ENCODE results near the gene CYP4X1.
"Not testable (repeated sequence)": the region's sequence is repeated elsewhere in the genome, so short reads cannot be mapped to it uniquely, and the experiment has no call there.

Gene CYP4X1, protein sequence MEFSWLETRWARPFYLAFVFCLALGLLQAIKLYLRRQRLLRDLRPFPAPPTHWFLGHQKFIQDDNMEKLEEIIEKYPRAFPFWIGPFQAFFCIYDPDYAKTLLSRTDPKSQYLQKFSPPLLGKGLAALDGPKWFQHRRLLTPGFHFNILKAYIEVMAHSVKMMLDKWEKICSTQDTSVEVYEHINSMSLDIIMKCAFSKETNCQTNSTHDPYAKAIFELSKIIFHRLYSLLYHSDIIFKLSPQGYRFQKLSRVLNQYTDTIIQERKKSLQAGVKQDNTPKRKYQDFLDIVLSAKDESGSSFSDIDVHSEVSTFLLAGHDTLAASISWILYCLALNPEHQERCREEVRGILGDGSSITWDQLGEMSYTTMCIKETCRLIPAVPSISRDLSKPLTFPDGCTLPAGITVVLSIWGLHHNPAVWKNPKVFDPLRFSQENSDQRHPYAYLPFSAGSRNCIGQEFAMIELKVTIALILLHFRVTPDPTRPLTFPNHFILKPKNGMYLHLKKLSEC

DNA sequence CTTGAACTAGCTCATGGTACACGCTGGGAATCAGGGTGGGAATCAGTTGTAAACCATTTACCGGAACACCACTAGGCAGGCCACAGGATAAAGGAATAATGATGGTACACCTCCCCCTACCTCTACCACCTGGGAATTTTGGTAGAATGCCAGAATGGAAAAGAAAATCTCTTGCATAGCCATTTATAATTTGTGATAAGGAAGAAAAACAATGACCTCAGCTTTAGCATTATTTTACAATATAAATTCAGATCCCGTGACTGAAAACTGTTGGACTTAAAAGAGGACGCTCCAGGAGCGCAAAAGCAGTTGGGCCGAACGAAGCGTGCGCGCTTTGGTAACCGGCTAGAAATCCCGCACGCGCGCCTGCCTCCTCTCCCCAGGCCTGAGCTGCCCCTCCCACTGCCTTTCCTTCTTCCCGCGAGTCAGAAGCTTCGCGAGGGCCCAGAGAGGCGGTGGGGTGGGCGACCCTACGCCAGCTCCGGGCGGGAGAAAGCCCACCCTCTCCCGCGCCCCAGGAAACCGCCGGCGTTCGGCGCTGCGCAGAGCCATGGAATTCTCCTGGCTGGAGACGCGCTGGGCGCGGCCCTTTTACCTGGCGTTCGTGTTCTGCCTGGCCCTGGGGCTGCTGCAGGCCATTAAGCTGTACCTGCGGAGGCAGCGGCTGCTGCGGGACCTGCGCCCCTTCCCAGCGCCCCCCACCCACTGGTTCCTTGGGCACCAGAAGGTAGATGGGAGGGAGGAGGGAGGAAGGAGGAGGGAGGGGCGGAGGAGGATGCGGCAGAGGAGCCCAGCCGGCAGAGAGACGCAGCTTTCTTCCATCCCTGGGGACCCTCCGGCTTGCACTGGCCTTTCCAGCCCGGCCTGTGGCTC is at the start of gene CYP4X1:
Gene CYP4X1 (plus strand): TSS at position 402 of the 873 bp plus-strand sequence. CDS start 149 bp downstream, at position 551.
- H3F3A ChIP-seq (ENCODE audit: insufficient read depth, low read length): no peaks in the 10 kb centered on the region

DNA sequence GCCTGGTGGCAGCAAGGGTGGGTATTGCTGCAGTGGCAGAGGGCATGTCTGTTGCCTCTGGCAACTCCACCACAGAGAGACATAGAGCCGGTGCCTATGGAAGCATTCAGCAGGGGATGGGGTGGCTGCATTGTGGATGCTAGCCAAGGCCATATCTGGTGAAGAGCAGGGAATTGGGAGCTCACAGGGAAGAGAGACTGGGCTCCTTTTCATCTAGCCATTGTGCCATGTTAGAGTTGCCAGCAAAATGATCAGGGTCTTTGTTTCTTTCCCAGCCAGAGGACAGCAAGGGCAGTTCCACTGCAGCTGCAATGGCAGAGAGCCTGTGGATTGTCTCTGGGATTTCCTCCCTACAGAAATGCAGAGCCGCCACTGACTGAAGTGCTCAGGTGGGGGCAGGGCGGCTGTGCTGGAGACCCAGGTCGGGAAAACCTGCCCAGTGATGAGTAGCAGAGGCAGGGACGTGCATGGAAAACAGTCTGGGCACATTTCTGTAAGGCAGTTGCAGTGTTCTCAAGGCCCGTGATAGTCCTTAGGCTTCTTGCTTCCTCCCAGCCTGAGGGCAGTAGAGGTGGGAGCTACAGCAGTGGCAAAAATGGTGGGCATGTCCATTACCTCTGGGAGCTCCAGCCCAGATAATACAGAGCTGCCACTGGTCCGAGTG is 40.2 kb upstream of the CYP4X1 start:
- H3K79me2 ChIP-seq (ENCODE audit: low read length): no peaks in the 10 kb centered on the region
- TF ChIP-seq EZH2phosphoT487 (IDR thresholded peaks at IDR 0.05; ENCODE audit: low read length) (no peak), EZH2 (optimal IDR thresholded peaks at IDR 0.05; ENCODE audit: low read depth, low read length) (no peak)
- TF ChIP-seq, protein P1, sequence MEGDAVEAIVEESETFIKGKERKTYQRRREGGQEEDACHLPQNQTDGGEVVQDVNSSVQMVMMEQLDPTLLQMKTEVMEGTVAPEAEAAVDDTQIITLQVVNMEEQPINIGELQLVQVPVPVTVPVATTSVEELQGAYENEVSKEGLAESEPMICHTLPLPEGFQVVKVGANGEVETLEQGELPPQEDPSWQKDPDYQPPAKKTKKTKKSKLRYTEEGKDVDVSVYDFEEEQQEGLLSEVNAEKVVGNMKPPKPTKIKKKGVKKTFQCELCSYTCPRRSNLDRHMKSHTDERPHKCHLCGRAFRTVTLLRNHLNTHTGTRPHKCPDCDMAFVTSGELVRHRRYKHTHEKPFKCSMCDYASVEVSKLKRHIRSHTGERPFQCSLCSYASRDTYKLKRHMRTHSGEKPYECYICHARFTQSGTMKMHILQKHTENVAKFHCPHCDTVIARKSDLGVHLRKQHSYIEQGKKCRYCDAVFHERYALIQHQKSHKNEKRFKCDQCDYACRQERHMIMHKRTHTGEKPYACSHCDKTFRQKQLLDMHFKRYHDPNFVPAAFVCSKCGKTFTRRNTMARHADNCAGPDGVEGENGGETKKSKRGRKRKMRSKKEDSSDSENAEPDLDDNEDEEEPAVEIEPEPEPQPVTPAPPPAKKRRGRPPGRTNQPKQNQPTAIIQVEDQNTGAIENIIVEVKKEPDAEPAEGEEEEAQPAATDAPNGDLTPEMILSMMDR (IDR thresholded peaks at IDR 0.05; ENCODE audit: low read length): no peak
- no peak overlapping the region for H3K9ac ChIP-seq (ENCODE audit: low read length)
- H3K4me2 ChIP-seq (ENCODE audit: low read depth, low read length): no peak overlapping the region
- no peaks in the 10 kb centered on the region for H4K20me1 ChIP-seq (ENCODE audit: insufficient read depth, low read length)
- no peaks in the 10 kb centered on the region for H3K4me1 ChIP-seq (ENCODE audit: low read length)
- no peaks in the 10 kb centered on the region for H3K27me3 ChIP-seq (replicated peaks; ENCODE audit: insufficient read depth, low read length)
- H3F3A ChIP-seq (ENCODE audit: insufficient read depth, low read length): no peaks in the 10 kb centered on the region
- no peaks in the 10 kb centered on the region for H3K36me3 ChIP-seq (replicated peaks; ENCODE audit: insufficient read depth, low read length)
- no peaks in the 10 kb centered on the region for H3K9me2 ChIP-seq (replicated peaks; ENCODE audit: insufficient read depth, low read length)
- DNase-seq: no peak
- H2AFZ ChIP-seq (ENCODE audit: low read length): no peak overlapping the region
- no peak overlapping the region for H3K4me3 ChIP-seq (ENCODE audit: low read length)
- H3K9me3 ChIP-seq (replicated peaks; ENCODE audit: insufficient read depth, low read length): no peaks in the 10 kb centered on the region
- no peak overlapping the region for H3K27ac ChIP-seq (ENCODE audit: low read length)

More for the DNA sequence above, at the start of gene CYP4X1:
- Histone ChIP-seq H3K27ac (ENCODE audit: low read length) (no peak within 1 kb of the TSS), H3K4me1 (ENCODE audit: low read length) (no peaks in the 10 kb centered on the region), H3K79me2 (ENCODE audit: low read length) (no peaks in the 10 kb centered on the region), H2AFZ (ENCODE audit: low read length) (no peak within 1 kb of the TSS), H3K9me3 (replicated peaks; ENCODE audit: insufficient read depth, low read length) (no peaks in the 10 kb centered on the region), H3K4me3 (ENCODE audit: low read length) (no peak within 1 kb of the TSS), H3K4me2 (ENCODE audit: low read depth, low read length) (no peak within 1 kb of the TSS), H3K9me2 (replicated peaks; ENCODE audit: insufficient read depth, low read length) (no peaks in the 10 kb centered on the region), H3K9ac (ENCODE audit: low read length) (no peak within 1 kb of the TSS), H4K20me1 (ENCODE audit: insufficient read depth, low read length) (no peaks in the 10 kb centered on the region), H3K36me3 (replicated peaks; ENCODE audit: insufficient read depth, low read length) (no peaks in the 10 kb centered on the region), H3K27me3 (replicated peaks; ENCODE audit: insufficient read depth, low read length) (no peaks in the 10 kb centered on the region)
- TF ChIP-seq, protein P1 (IDR thresholded peaks at IDR 0.05; ENCODE audit: low read length): no peak
- TF ChIP-seq EZH2 (optimal IDR thresholded peaks at IDR 0.05; ENCODE audit: low read depth, low read length) (no peak), EZH2phosphoT487 (IDR thresholded peaks at IDR 0.05; ENCODE audit: low read length) (no peak)
- no peak for DNase-seq

DNA sequence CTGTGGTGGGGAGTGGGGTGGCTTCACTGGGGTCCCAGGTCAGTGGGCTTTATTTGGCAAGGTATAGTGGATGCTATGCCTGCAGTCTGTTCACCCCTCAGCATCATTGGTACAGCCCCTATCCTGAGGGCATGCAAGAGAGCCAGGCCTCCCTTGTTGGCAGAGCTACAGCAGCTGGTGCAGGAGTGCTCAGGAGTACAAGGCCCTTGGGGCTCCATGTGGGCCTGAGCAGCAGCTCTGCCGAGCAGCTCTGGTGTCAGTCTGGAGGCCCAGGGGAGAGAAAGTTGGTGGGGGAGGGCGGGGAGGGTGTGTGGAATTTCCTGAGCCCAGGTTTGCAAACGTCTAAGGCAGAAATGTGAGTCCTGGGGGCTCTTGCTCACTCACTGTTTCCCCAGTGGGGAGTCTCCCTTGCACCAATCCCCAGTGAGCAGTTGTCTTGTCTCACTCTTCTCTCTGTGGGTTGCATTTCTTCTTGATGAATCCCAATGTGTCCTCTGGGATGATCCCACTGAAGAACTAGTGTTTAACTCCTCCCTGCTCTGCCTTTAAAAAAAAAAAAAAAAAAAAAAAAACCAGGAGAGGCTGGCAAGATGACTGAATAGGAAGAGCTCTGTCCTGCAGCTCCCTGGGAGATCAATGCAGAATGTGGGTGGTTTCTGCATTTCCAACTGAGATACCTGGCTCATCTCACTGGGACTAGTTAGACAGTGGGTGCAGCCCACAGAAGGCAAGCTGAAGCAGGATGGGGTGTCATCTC is 39.5 kb upstream of the CYP4X1 start:
- H3K27ac ChIP-seq (ENCODE audit: low read length): no peak overlapping the region
- no peak overlapping the region for H3K9ac ChIP-seq (ENCODE audit: low read length)
- no peaks in the 10 kb centered on the region for H3K79me2 ChIP-seq (ENCODE audit: low read length)
- no peaks in the 10 kb centered on the region for H3K27me3 ChIP-seq (replicated peaks; ENCODE audit: insufficient read depth, low read length)
- no peak overlapping the region for H3K4me2 ChIP-seq (ENCODE audit: low read depth, low read length)
- DNase-seq: no peak
- H4K20me1 ChIP-seq (ENCODE audit: insufficient read depth, low read length): no peaks in the 10 kb centered on the region
- no peaks in the 10 kb centered on the region for H3F3A ChIP-seq (ENCODE audit: insufficient read depth, low read length)
- H3K9me2 ChIP-seq (replicated peaks; ENCODE audit: insufficient read depth, low read length): no peaks in the 10 kb centered on the region
- H3K9me3 ChIP-seq (replicated peaks; ENCODE audit: insufficient read depth, low read length): no peaks in the 10 kb centered on the region
- no peak overlapping the region for H2AFZ ChIP-seq (ENCODE audit: low read length)
- H3K36me3 ChIP-seq (replicated peaks; ENCODE audit: insufficient read depth, low read length): no peaks in the 10 kb centered on the region
- no peak overlapping the region for H3K4me3 ChIP-seq (ENCODE audit: low read length)
- H3K4me1 ChIP-seq (ENCODE audit: low read length): no peaks in the 10 kb centered on the region
- TF ChIP-seq, protein P1 (IDR thresholded peaks at IDR 0.05; ENCODE audit: low read length): no peak
- TF ChIP-seq EZH2phosphoT487 (IDR thresholded peaks at IDR 0.05; ENCODE audit: low read length): no peak
- no peak for TF ChIP-seq EZH2 (optimal IDR thresholded peaks at IDR 0.05; ENCODE audit: low read depth, low read length)

DNA sequence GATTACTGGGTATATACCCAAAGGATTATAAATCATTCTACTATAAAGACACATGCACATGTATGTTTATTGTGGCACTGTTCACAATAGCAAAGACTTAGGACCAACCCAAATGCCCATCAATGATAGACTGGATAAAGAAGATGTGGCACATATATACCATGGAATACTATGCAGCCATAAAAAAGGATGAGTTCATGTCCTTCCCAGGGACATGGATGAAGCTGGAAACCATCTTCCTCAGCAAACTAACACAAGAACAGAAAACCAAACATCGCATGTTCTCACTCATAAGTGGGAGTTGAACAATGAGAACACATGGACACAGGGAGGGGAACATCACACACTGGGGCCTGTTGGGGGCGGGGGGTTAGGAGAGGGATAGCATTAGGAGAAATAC is 32.9 kb upstream of the CYP4X1 start:
- not testable (repeated sequence) for H3K27me3 ChIP-seq (replicated peaks; ENCODE audit: insufficient read depth, low read length); H3K9me2 ChIP-seq (replicated peaks; ENCODE audit: insufficient read depth, low read length); DNase-seq; H4K20me1 ChIP-seq (ENCODE audit: insufficient read depth, low read length); H3K9ac ChIP-seq (ENCODE audit: low read length); H3K9me3 ChIP-seq (replicated peaks; ENCODE audit: insufficient read depth, low read length); H3K79me2 ChIP-seq (ENCODE audit: low read length); H3K4me2 ChIP-seq (ENCODE audit: low read depth, low read length); H3K4me3 ChIP-seq (ENCODE audit: low read length); H3K4me1 ChIP-seq (ENCODE audit: low read length); H3K36me3 ChIP-seq (replicated peaks; ENCODE audit: insufficient read depth, low read length); H3F3A ChIP-seq (ENCODE audit: insufficient read depth, low read length); H2AFZ ChIP-seq (ENCODE audit: low read length); H3K27ac ChIP-seq (ENCODE audit: low read length)
